Fibroblast of the aortic adventitia (primary cell): ENCODE measurements around the gene ANTKMT. TPM values are rescaled to one million over a fixed set of nuclear protein-coding genes. Genes with fewer than 3 reads are reported as not detected.
"Not testable (repeated sequence)": the region's sequence is repeated elsewhere in the genome, so short reads cannot be mapped to it uniquely, and the experiment has no call there.

Source experiments
- DNase-seq: peaks from one replicate; pipeline ENCODE4 v3.0.0-alpha.2; 2010; ENCODE audit warnings: low read depth
- H3K4me3 ChIP-seq: 2 replicates; pipeline ENCODE4 v1.5.1; 2011; ENCODE audit warnings: low read depth, mild to moderate bottlenecking, control low read depth, low read length, moderate library complexity
- total RNA-seq: library from RNA; depleted of rRNA; stranded (reverse); fragments of >200 nt; gene quantifications from 2 replicates; pipeline ENCODE4 v1.2.3, GENCODE V29; 2012; ENCODE audit warnings: low replicate concordance
- TF ChIP-seq, protein P1 (sequence below): IDR thresholded peaks from 2 replicates; pipeline ENCODE4 v1.5.1; 2011; ENCODE audit warnings: mild to moderate bottlenecking, low read length, control low read depth, inconsistent platforms; ENCODE audit not compliant: insufficient read depth

ANTKMT gene
- total RNA-seq, 1 donor: 21.8 TPM

DNA sequence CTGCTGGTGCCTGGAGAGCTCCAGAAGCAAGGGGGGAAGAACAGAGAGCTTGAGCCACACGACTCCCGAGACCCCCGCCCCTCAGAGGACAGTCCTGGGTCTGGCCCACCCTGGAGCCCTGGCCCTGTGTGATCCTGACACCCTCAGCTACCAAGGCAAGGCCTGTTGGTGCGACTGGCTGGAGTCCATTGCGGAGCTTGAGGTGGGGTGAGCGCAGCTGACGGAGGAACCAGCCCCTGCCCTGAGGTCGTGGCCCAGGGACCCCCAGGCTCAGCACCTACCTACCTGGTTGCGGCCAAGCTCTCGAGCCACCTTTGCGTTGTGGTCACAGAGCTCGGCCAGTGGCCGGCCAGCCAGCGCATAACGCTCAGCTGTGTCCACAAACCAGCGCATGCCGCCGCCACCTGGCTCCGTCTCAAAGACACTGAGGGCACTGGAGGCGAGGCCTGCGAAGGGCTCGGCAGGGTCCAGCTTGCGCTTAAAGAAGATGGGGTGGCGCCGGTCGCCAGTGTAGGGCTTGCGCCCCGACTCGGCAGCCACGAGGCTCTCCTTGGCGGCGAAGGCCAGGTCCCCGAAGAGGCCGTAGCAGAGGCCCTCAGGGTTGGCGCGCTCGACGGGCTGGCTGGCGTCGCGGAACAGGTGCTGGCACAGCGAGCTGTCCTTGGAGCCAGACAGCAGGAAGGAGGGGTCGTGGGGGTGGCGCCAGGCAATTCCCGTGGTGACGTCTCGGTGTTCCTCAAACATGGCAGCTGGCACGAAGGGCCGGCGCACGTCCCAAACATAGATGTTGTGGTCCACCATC lies 34.3 kb upstream of the ANTKMT start:
- TF ChIP-seq, protein P1, sequence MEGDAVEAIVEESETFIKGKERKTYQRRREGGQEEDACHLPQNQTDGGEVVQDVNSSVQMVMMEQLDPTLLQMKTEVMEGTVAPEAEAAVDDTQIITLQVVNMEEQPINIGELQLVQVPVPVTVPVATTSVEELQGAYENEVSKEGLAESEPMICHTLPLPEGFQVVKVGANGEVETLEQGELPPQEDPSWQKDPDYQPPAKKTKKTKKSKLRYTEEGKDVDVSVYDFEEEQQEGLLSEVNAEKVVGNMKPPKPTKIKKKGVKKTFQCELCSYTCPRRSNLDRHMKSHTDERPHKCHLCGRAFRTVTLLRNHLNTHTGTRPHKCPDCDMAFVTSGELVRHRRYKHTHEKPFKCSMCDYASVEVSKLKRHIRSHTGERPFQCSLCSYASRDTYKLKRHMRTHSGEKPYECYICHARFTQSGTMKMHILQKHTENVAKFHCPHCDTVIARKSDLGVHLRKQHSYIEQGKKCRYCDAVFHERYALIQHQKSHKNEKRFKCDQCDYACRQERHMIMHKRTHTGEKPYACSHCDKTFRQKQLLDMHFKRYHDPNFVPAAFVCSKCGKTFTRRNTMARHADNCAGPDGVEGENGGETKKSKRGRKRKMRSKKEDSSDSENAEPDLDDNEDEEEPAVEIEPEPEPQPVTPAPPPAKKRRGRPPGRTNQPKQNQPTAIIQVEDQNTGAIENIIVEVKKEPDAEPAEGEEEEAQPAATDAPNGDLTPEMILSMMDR: no peak
- DNase-seq: no peak
- no peak overlapping the region for H3K4me3 ChIP-seq

GRCh38 chr16:687499-687898 lies 33.4 kb upstream of the ANTKMT start:
- TF ChIP-seq, protein P1: no peak
- no peak overlapping the region for H3K4me3 ChIP-seq
- DNase-seq: no peak

DNA sequence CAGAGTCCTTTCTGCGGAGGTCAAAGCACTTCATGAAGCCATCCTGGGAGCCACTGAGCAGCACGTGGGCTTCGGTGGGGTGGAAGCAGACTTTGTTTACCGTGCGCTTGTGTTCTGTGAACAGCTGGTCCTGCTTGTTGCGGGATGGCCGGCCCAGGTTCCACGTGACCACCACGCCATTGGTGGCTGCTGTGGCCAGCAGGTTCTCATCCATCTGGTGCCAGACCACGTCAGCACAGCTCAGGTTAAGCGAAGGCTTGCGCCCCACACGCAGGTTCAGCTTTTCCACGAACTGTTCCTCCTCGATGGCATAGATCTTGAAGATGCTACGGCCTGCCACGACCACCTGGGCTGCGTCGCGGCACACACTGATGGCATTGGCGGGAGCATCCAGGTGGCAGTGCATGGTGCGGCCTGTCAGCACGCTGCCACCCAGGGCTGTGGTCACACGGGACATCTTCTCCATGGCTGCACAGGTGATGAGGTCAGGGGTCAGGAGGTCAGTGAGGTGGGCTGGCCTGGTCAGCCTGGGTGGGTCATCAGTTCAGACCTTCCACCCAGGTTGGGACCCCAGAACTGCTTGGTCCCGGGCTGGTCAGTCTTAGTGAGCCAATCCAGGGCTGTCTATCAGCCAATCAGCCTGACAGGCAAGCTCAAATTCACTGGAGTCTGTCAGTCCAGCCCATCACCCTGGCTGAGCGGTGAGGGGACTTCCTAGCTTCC lies 31.6 kb upstream of the ANTKMT start:
- peak overlapping the region; percentile 81 for H3K4me3 ChIP-seq
- no peak for DNase-seq
- TF ChIP-seq, protein P1: no peak

GRCh38 chr16:691242-691641 lies 29.7 kb upstream of the ANTKMT start:
- DNase-seq, H3K4me3 ChIP-seq: not testable (repeated sequence)

DNA sequence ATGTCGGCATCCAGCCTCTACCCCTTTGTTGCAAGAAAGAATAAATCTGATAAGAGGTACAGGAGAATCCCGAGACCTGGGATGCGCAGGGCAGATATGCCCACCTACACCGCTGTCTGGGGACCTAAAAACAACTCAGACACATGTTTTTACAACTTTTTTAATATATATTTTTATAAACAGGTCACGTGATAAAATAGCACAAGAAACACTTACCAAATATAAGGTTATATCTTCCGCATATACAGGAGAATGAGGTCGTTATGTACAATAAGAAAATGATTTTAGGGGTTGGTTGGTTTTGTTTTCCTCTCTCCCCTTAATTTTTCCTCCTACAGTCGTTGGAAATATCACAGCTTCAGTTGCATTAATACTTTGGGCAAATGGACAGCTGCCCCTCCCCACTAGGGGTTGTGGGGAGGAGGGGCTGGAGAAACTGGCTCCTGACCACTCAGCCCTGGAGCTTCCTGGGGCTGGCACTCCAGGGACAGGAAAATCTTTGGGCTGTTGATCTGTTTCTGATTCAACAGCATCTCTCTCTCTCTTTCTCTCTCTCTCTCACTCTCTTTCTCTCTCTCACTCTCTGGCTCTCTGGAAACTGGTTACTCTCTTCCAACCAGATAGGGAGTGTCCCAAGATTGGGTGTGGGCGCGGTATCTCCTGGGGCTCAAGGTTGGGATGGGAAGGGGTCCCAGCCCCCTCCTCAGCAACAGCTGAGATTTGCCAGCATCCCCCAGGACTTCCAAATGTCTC lies 28.4 kb upstream of the ANTKMT start:
- TF ChIP-seq, protein P1: no peak
- DNase-seq: no peak
- H3K4me3 ChIP-seq: no peak overlapping the region

DNA sequence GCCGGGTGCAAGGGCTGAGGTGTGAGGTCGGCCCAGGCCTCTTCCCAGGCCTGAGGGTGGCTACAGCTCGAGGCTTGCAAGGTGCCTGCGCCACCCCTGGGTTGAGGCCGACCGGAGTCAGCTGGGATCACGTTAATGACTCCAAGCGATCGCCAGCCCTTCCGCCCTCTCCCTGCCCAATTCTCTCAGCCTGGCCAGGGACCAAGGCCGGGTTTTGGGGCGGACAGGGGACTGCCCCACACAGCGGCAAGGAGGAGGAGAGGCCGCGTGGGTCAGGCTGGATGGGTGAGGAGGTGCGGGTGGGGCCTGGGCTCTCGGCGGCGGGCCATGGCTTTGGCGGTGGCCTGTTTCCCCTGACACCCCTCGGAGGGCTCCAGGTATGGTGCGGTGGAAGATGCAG lies 27.6 kb upstream of the ANTKMT start:
- no peak for DNase-seq
- H3K4me3 ChIP-seq: no peak overlapping the region
- TF ChIP-seq, protein P1: no peak

DNA sequence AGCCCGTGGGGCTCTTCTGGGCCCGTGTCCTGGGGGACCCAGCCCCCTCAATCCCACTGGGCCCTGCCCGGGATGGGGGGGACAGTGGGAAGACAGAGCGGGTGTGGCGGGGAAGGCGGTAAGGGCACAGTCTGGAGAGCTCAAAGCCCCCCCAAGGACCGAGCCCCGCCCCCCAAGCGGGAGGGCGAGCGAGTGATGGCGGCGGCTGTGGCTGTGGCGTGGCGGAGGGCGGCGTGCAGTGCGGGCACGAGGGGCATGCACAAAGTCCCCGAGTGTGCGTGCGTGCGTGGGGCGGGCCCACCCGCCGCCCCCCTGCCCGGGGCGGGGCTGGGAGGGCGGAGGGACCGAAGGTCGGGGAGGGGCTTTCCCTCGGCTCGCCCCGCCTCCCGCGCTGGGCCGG lies 27.2 kb upstream of the ANTKMT start:
- DNase-seq: no peak
- TF ChIP-seq, protein P1: no peak
- H3K4me3 ChIP-seq: no peak overlapping the region
